Vagina (tissue), 2 donors: ENCODE results near the gene PAPSS2. TPM values are rescaled to one million over a fixed set of nuclear protein-coding genes. Genes with fewer than 3 reads are reported as not detected.
"Not testable (repeated sequence)": the region's sequence is repeated elsewhere in the genome, so short reads cannot be mapped to it uniquely, and the experiment has no call there.

Experiments used
- DNase-seq, 2 donors: peaks; one replicate each; pipeline ENCODE4 v3.0.0-alpha.2; 2017; ENCODE audit errors: extremely low spot score in 2 of 2
- H3K27ac ChIP-seq: fragments of 200-600 bp; sonication (generic); one replicate; pipeline ENCODE4 v1.5.1; 2019
- H3K27me3 ChIP-seq: fragments of 200-600 bp; sonication (generic); one replicate; pipeline ENCODE4 v1.5.1; 2019
- H3K36me3 ChIP-seq, 2 donors: fragments of 200-600 bp; sonication (generic); one replicate each; pipeline ENCODE4 v1.5.1; 2017 to 2019
- H3K4me1 ChIP-seq: fragments of 200-600 bp; sonication (generic); one replicate; pipeline ENCODE4 v1.5.1; 2019
- H3K4me3 ChIP-seq, 2 donors: fragments of 200-600 bp; sonication (generic); 1 replicate in 1 of 2; 2 replicates in 1 of 2; pipeline ENCODE4 v1.5.1; 2016 to 2019
- H3K9me3 ChIP-seq: fragments of 200-600 bp; sonication (generic); one replicate; pipeline ENCODE4 v1.5.1; 2019
- POLR2A ChIP-seq, 2 donors: fragments of 450-650 bp; IDR thresholded peaks; one replicate each; pipeline ENCODE4 v1.6.1; 2017; ENCODE audit warnings: antibody characterized with exemption in 2 of 2, mild to moderate bottlenecking in 2 of 2, moderate library complexity in 2 of 2
- POLR2AphosphoS5 ChIP-seq, 2 donors: sonication (generic); formaldehyde crosslinking; IDR thresholded peaks; one replicate each; pipeline ENCODE4 v1.9.0; 2017; ENCODE audit warnings: antibody characterized with exemption in 2 of 2, mild to moderate bottlenecking in 2 of 2, low read depth in 1 of 2; ENCODE audit not compliant: insufficient read depth in 1 of 2
- intact Hi-C: fragments of 100-400 bp; cut with DNase I; formaldehyde crosslinking; loops from one replicate; pipeline ENCODE4 v1.15.1; 2023
- total RNA-seq: library from RNA; depleted of rRNA; stranded (reverse); fragments of >200 nt; gene quantifications from one replicate; pipeline ENCODE4 v1.2.3, GENCODE V29; 2016
- TF ChIP-seq, protein P1 (sequence below), 3 experiments: fragments of 450-650 bp in 2 of 3; fragments of 200-600 bp in 1 of 3; sonication (generic) in 1 of 3; IDR thresholded peaks; one replicate each; pipeline ENCODE4 v1.5.1; 2017 to 2019; ENCODE audit warnings: antibody characterized with exemption in 3 of 3, mild to moderate bottlenecking in 2 of 3, moderate library complexity in 2 of 3

The PAPSS2 gene
- total RNA-seq, 1 donor from 2014 or later: 12.3 TPM

DNA sequence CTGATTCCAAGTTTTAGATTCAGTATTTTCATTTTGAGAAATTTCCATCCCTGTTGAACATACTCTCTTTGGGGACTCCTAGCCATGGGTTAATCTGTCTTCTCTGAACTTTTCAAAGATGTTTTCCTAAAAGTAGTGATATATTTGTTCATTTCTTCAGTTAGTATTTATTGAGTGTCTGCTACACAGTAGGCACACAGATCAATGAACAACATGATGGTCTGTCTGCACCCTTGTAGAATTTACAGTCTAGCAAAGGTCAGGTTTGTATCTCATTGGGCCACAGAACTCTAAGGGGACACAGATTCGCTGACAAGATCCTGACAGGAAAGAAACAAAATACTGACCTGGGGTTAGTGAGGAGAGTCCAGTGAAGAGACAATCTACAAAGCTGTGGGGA lies 42.2 kb upstream of the PAPSS2 start:
- Histone ChIP-seq H3K36me3 (no peaks in the 10 kb centered on the region), H3K4me3 (no peak overlapping the region), H3K27ac (no peak overlapping the region), H3K9me3 (no peaks in the 10 kb centered on the region), H3K27me3 (no peaks in the 10 kb centered on the region), H3K4me1 (no peaks in the 10 kb centered on the region)
- intact Hi-C loops: no loop called here
- TF ChIP-seq, protein P1, sequence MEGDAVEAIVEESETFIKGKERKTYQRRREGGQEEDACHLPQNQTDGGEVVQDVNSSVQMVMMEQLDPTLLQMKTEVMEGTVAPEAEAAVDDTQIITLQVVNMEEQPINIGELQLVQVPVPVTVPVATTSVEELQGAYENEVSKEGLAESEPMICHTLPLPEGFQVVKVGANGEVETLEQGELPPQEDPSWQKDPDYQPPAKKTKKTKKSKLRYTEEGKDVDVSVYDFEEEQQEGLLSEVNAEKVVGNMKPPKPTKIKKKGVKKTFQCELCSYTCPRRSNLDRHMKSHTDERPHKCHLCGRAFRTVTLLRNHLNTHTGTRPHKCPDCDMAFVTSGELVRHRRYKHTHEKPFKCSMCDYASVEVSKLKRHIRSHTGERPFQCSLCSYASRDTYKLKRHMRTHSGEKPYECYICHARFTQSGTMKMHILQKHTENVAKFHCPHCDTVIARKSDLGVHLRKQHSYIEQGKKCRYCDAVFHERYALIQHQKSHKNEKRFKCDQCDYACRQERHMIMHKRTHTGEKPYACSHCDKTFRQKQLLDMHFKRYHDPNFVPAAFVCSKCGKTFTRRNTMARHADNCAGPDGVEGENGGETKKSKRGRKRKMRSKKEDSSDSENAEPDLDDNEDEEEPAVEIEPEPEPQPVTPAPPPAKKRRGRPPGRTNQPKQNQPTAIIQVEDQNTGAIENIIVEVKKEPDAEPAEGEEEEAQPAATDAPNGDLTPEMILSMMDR (IDR thresholded peaks at IDR 0.05): no peak
- no peak for TF ChIP-seq POLR2AphosphoS5 (IDR thresholded peaks at IDR 0.05; ENCODE audit: insufficient read depth in 1 of 2, low read depth in 1 of 2)
- TF ChIP-seq POLR2A (IDR thresholded peaks at IDR 0.05): no peak
- no peak for DNase-seq

DNA sequence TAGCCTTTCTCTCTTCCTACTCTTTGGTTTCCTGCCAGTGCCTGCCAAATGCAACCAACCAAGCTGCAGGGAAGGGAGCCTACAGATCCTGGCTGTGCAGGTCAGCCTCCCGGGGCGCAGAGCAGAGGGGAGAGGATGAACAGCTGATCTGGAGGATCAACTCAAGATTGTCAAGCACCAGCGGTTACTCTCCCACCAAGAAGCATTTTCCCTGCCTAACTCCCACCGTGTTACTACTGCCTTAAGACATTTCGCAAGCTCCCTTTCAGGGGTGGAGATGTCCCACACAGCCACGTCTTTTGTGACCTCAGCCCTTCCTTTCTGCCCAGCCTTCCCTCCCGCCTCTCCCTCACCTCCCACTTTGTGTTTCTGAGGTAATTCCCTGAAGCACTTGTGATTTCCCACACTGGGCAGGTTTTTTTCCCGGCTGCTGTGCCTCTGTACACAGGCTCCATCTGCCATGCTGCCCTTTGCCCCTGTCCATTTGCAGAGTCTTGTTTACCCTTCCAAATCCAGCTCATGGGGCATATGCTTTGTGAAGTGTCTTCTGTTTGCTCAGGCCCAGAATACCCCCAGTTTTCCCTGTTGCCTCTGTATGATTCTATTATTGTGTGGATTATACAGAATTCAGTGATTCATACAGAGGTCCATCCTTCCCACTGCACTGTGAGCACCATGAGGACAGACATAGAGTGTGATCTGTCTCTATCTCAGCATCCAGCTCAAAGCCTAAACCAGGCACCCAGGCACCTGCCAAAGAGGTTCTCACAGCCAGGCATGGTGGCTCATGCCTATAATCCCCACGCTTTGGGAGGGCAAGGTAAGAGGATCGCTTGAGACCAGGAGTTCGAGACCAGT lies 40.9 kb upstream of the PAPSS2 start:
- no peak overlapping the region for H3K4me3 ChIP-seq
- H3K4me1 ChIP-seq: no peaks in the 10 kb centered on the region
- no peak for DNase-seq
- intact Hi-C loops: no loop called here
- no peaks in the 10 kb centered on the region for H3K9me3 ChIP-seq
- TF ChIP-seq POLR2AphosphoS5 (IDR thresholded peaks at IDR 0.05; ENCODE audit: insufficient read depth in 1 of 2, low read depth in 1 of 2) (no peak), POLR2A (IDR thresholded peaks at IDR 0.05) (no peak)
- TF ChIP-seq, protein P1 (IDR thresholded peaks at IDR 0.05): no peak
- H3K36me3 ChIP-seq: no peaks in the 10 kb centered on the region
- no peaks in the 10 kb centered on the region for H3K27me3 ChIP-seq
- H3K27ac ChIP-seq: no peak overlapping the region

DNA sequence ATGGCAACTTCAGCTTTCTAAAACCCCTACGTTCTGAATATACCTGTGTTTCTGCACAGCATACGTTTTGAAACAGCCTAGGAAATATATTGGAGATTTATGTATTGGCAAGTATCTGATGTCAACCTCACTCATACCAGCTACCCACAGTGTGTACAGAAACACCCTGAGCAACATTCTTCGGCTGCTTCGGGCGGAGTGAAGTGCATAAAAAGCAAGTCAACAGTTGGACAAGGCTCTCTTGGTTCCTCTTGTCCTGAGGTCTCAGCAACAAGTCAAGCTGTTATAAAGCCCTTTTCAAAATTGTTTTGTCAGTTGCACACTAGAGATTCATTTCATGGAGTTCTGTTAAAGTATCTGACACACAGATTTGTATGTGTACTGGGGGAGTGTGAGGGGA lies 40.0 kb upstream of the PAPSS2 start:
- Histone ChIP-seq H3K36me3 (no peaks in the 10 kb centered on the region), H3K9me3 (no peaks in the 10 kb centered on the region), H3K27me3 (no peaks in the 10 kb centered on the region), H3K27ac (no peak overlapping the region), H3K4me1 (no peaks in the 10 kb centered on the region), H3K4me3 (no peak overlapping the region)
- no peak for DNase-seq
- intact Hi-C loops: no loop called here
- no peak for TF ChIP-seq POLR2AphosphoS5 (IDR thresholded peaks at IDR 0.05; ENCODE audit: insufficient read depth in 1 of 2, low read depth in 1 of 2)
- no peak for TF ChIP-seq POLR2A (IDR thresholded peaks at IDR 0.05)
- TF ChIP-seq, protein P1 (IDR thresholded peaks at IDR 0.05): no peak

DNA sequence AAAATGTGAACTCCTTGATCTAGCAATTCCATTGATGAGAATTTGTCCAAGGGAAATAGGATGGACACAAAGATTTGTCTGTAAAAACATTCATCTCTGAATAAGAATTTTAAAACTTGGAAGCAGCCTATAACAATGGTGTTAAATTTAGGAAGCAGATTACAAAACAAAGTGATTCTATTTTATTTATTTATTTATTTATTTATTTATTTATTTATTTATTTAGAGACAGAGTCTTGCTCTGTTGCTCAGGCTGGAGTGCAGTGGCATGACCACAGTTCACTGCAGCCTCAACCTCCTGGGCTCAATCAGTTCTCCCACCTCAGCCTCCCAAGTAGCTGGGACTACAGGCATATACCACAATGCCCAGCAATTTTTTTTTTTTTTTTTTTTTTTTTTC lies 38.2 kb upstream of the PAPSS2 start:
- H3K9me3 ChIP-seq, H3K36me3 ChIP-seq, H3K4me3 ChIP-seq, H3K4me1 ChIP-seq, H3K27me3 ChIP-seq, H3K27ac ChIP-seq, intact Hi-C loops, DNase-seq: not testable (repeated sequence)

DNA sequence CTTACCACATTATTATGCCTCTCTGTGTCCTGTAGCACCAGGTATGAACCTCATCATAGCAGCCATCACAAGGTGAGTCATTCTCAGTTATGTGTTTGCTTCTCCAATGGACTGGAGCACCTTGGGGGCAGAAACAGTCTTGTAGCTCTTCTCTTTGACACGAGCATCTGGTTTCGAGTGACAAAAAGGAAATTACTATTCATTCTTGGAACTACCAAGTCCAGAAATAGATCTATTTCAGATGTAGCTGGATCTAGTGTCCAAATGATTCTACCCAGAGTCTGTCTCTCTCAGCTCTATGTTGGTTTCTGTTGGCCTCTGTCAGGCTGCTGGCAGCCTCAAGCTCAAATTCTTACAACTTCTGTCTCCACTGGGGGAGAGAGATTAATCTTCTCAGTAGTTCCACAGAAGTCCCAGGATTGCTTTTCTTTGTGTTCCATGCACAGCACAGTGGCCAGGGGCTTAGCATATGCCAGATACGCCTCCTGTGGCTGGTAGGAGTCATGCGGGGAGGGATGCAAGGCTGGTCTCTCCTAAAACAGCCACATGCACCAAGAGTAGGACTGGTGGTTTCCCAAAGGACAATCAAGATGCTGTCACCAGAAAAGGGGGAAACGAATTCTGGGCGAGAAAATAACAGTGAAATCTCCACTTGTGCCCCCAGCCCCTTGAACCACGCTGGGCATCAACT lies 37.2 kb upstream of the PAPSS2 start:
- Histone ChIP-seq H3K9me3 (no peaks in the 10 kb centered on the region), H3K27ac (no peak overlapping the region), H3K27me3 (no peaks in the 10 kb centered on the region), H3K4me1 (no peaks in the 10 kb centered on the region), H3K36me3 (no peaks in the 10 kb centered on the region), H3K4me3 (no peak overlapping the region)
- no peak for DNase-seq
- intact Hi-C loops: no loop called here
- TF ChIP-seq POLR2AphosphoS5 (IDR thresholded peaks at IDR 0.05; ENCODE audit: insufficient read depth in 1 of 2, low read depth in 1 of 2): no peak
- TF ChIP-seq POLR2A (IDR thresholded peaks at IDR 0.05): no peak
- TF ChIP-seq, protein P1 (IDR thresholded peaks at IDR 0.05): no peak
